Heart left ventricle (tissue), 16 donors: ENCODE results near the gene SORCS1. TPM values are rescaled to one million over a fixed set of nuclear protein-coding genes. Genes with fewer than 3 reads are reported as not detected.
"Not testable (repeated sequence)": the region's sequence is repeated elsewhere in the genome, so short reads cannot be mapped to it uniquely, and the experiment has no call there.

ENCODE experiments used
- ATAC-seq, 4 donors: fragments of 200-7000 bp; cut with Tn5 transposase; one replicate each; pipeline ENCODE4 v1.9.1; 2020 to 2022; ENCODE audit warnings: moderate library complexity in 4 of 4, mild to moderate bottlenecking in 3 of 4, moderate number of reproducible peaks in 1 of 4
- DNase-seq, 5 donors: peaks; one replicate each; pipeline ENCODE4 v3.0.0-alpha.2; 2020
- H3K27ac ChIP-seq, 12 donors: fragments of 200-600 bp; sonication (generic) in 4 of 12; one replicate each; pipeline versions ENCODE4 v1.5.0 to v1.8.0; 2016 to 2022; ENCODE audit warnings: mild to moderate bottlenecking in 2 of 12
- H3K27me3 ChIP-seq, 9 donors: fragments of 200-600 bp; sonication (generic) in 2 of 9; one replicate each; pipeline versions ENCODE4 v1.5.1 to v1.8.0; 2016 to 2022; ENCODE audit warnings: mild to moderate bottlenecking in 3 of 9
- H3K36me3 ChIP-seq, 9 donors: fragments of 200-600 bp; sonication (generic) in 2 of 9; one replicate each; pipeline versions ENCODE4 v1.5.0 to v1.8.0; 2018 to 2022; ENCODE audit warnings: mild to moderate bottlenecking in 2 of 9
- H3K4me1 ChIP-seq, 12 donors: fragments of 200-600 bp; sonication (generic) in 4 of 12; one replicate each; pipeline versions ENCODE4 v1.5.0 to v1.8.0; 2016 to 2022; ENCODE audit warnings: mild to moderate bottlenecking in 3 of 12
- H3K4me3 ChIP-seq, 12 donors: fragments of 200-600 bp; sonication (generic) in 4 of 12; one replicate each; pipeline versions ENCODE4 v1.5.0 to v1.8.0; 2017 to 2022; ENCODE audit warnings: mild to moderate bottlenecking in 9 of 12, moderate library complexity in 4 of 12
- H3K9me3 ChIP-seq, 12 donors: fragments of 200-600 bp; sonication (generic) in 4 of 12; one replicate each; pipeline versions ENCODE4 v1.5.0 to v1.8.0; 2016 to 2022; ENCODE audit warnings: mild to moderate bottlenecking in 1 of 12
- POLR2A ChIP-seq, 2 donors: fragments of 450-650 bp; IDR thresholded peaks; one replicate each; pipeline ENCODE4 v1.6.1; 2017; ENCODE audit warnings: antibody characterized with exemption in 2 of 2, mild to moderate bottlenecking in 2 of 2, moderate library complexity in 2 of 2
- WGBS, 4 donors: extraction: QIAGEN DNeasy Blood & Tissue Kit in 2 of 4; methylation state at CpG; one replicate each; pipeline versions ENCODE4 v1.1.5 to v1.1.7; 2013 to 2018; 5-methylcytosine and 5-hydroxymethylcytosine counted together
- intact Hi-C, 10 donors: fragments of 100-400 bp; cut with DNase I; formaldehyde crosslinking; loops; one replicate each; pipeline versions ENCODE4 v1.11.1 to v1.14.2; 2022
- polyA plus RNA-seq, 2 donors: library from polyadenylated mRNA; stranded (reverse); fragments of 200-250 nt; gene quantifications; one replicate each; pipeline ENCODE4 v1.2.3, GENCODE V29; 2013
- total RNA-seq, 9 donors: library from RNA; depleted of rRNA in 2 of 9; stranded (reverse); fragments of >200 nt in 2 of 9; fragmentation: NEBNext Ultra II Directional in 3 of 9; extraction: Animal tissue kit (Norgen Biotek cat#: 25700) in 3 of 9; gene quantifications; one replicate each; pipeline versions ENCODE4 v1.1.0 to v1.2.4, GENCODE V29; 2016 to 2023
- TF ChIP-seq, protein P1 (sequence below), 12 donors: fragments of 200-600 bp; sonication (generic) in 4 of 12; IDR thresholded peaks; one replicate each; pipeline versions ENCODE4 v1.5.0 to v1.8.0; 2018 to 2022; ENCODE audit warnings: antibody characterized with exemption in 12 of 12, mild to moderate bottlenecking in 5 of 12
- donor health status: ischemic (EF 13 %, LVEDD 7.1; RV severe dilation, severe dysfunction).
- donor health status: healthy with polysubstance abuse.
- donor health status: DM: no; HTN: yes; CAD: no.
- donor health status: DM: no; HTN: no; CAD: no.
- donor health status: ischemic (EF 25% LVEDD 6.9; RV normal size, moderate dysfunction).
- donor health status: ischemic (EF 25% LVEDD 5.7; RV mildly dilated, moderate dysfunction).
- donor health status: healthy.
- donor health status: DM: yes; HTN: yes; CAD: no.
- donor health status: ischemic (EF 35%, LVEDD 5.7; RV mildly dilated, moderate dysfunction).
- donor health status: nonischemic (EF 11% LVEDD 7.7; RV severe dilation, severe dysfunction).
- donor health status: DM: yes; HTN: yes; CAD: no.
- donor health status: PGD.
- donor health status: ischemic (EF 29% LVEDD 5.4; RV normal size, mild dysfunction).
- donor health status: nonischemic (EF 23%, LVEDD 6.1; RV moderate dilation, normal function).

SORCS1 gene
- total and polyA plus RNA-seq, 11 donors = 0.23 to 5.7 (median 1.1) TPM

DNA sequence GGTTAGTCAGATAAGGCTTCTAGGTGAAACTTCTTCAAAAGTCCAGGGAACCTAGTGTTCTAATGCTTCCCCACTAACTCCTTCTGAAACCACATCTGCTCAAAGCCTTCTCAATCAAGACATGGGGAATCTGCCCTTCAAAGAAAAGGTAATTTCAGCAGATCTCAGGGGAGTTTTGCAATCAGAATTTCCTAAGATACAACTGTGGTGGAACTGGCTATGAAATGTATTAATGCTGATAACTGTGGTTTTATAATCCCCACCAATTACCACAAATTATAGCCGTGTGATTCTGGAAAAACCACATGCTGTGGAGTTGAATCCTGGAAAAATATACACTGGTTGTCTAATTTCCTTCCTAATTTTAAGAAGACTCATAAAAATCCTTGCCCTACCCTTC, 233.8 kb downstream of the SORCS1 start:
- Histone ChIP-seq H3K4me3 (no peak overlapping the region), H3K4me1 (peaks cover 0 to 24% (median 0%) of the 10 kb centered on the region in 12 donors), H3K9me3 (no peaks in the 10 kb centered on the region), H3K27ac (no peak overlapping the region), H3K27me3 (no peaks in the 10 kb centered on the region), H3K36me3 (no peaks in the 10 kb centered on the region)
- intact Hi-C loops = no loop called here
- DNase-seq = no peak
- no peak for TF ChIP-seq POLR2A (IDR thresholded peaks at IDR 0.05)
- TF ChIP-seq, protein P1, sequence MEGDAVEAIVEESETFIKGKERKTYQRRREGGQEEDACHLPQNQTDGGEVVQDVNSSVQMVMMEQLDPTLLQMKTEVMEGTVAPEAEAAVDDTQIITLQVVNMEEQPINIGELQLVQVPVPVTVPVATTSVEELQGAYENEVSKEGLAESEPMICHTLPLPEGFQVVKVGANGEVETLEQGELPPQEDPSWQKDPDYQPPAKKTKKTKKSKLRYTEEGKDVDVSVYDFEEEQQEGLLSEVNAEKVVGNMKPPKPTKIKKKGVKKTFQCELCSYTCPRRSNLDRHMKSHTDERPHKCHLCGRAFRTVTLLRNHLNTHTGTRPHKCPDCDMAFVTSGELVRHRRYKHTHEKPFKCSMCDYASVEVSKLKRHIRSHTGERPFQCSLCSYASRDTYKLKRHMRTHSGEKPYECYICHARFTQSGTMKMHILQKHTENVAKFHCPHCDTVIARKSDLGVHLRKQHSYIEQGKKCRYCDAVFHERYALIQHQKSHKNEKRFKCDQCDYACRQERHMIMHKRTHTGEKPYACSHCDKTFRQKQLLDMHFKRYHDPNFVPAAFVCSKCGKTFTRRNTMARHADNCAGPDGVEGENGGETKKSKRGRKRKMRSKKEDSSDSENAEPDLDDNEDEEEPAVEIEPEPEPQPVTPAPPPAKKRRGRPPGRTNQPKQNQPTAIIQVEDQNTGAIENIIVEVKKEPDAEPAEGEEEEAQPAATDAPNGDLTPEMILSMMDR (IDR thresholded peaks at IDR 0.05) = no peak
- 57 to 71% (median 65%) methylated on average over 1 of the region's 1 CpG for WGBS, 4 donors
- no peak for ATAC-seq

DNA sequence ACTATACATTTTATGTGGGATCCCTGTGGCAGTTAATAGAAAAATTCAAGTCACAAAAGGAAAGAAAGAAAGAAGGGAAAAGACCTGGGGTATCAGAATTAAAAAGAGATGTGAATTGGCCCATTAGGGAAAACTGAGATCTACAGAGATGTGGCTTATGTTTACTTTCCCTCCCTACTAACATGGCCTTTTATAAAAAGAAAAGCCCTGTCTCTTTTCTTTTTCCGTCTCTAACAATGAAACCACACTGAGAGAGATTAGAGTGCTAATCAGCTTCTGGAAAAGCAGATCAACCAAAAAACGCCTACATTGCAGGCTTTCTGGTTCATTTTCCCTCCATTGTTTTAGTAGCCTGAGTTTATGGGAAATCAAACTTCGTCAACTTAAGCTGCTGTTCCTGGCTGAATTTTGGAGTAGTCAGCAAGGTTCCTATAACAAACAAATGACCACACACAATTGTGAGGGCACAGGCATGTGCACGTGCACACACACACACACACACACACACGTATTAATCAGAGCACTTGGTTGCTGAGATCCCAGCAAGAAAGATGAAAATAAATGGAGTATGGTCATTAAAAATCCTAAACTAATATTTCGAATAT, 235.1 kb downstream of the SORCS1 start:
- 75 to 80% (median 77%) methylated on average over 6 of the region's 6 CpGs for WGBS, 4 donors
- Histone ChIP-seq H3K4me1 (peaks cover 0 to 13% (median 0%) of the 10 kb centered on the region in 12 donors), H3K36me3 (no peaks in the 10 kb centered on the region), H3K27ac (no peak overlapping the region), H3K9me3 (no peaks in the 10 kb centered on the region), H3K27me3 (no peaks in the 10 kb centered on the region), H3K4me3 (no peak overlapping the region)
- DNase-seq = no peak
- ATAC-seq = no peak
- TF ChIP-seq, protein P1 (IDR thresholded peaks at IDR 0.05) = no peak
- TF ChIP-seq POLR2A (IDR thresholded peaks at IDR 0.05) = no peak
- intact Hi-C loops = no loop called here

DNA sequence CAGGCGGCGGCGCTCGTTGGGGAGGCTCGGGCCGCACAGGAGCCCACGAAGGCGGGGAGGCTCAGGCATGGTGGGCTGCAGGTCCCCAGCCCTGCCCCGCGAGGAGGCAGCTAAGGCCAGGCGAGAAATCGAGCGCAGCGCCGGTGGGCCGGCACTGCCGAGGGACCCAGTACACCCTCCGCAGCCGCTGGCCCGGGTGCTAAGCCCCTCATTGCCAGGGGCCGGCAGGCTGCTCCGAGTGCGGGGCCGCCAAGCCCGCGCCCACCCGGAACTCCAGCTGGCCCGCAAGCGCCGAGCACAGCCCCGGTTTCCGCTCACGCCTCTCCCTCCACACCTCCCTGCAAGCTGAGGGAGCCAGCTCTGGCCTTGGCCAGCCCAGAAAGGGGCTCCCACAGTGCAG, 236.4 kb downstream of the SORCS1 start:
- 91 to 95% (median 94%) methylated on average over 6 to 33 of the region's 33 CpGs for WGBS, 4 donors

DNA sequence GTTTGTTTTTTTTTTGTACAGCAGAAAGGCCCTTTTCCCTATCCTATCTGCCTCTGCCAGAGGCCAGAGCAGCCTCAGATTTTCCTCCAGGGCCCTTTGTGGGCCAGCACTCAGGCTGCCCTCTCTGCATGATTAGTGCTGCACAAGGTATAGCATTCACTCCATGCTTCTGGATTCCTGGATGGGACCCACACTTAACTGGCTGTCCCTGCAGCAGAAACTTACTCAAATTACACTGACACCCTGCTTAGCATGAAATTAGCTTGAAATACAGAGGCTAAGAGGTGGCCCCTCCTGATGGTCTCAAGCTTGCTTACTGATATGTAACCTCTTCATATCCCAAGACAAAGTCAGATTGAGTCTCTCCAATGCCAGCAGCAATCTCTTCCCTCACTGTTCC, 239.3 kb downstream of the SORCS1 start:
- intact Hi-C loops = no loop called here
- no peaks in the 10 kb centered on the region for H3K36me3 ChIP-seq
- H3K4me3 ChIP-seq = no peak overlapping the region
- no peak overlapping the region for H3K27ac ChIP-seq
- H3K4me1 ChIP-seq = no peaks in the 10 kb centered on the region
- H3K27me3 ChIP-seq = no peaks in the 10 kb centered on the region
- no peaks in the 10 kb centered on the region for H3K9me3 ChIP-seq
- TF ChIP-seq, protein P1 (IDR thresholded peaks at IDR 0.05) = no peak
- no peak for TF ChIP-seq POLR2A (IDR thresholded peaks at IDR 0.05)
- no peak for ATAC-seq
- no peak for DNase-seq

More for the DNA sequence above, 236.4 kb downstream of the SORCS1 start:
- H3K36me3 ChIP-seq, H3K27ac ChIP-seq, DNase-seq, H3K4me3 ChIP-seq, intact Hi-C loops, H3K27me3 ChIP-seq, ATAC-seq, H3K9me3 ChIP-seq: not testable (repeated sequence)
- peaks cover 0 to 13% (median 0%) of the 10 kb centered on the region in 12 donors for H3K4me1 ChIP-seq

DNA sequence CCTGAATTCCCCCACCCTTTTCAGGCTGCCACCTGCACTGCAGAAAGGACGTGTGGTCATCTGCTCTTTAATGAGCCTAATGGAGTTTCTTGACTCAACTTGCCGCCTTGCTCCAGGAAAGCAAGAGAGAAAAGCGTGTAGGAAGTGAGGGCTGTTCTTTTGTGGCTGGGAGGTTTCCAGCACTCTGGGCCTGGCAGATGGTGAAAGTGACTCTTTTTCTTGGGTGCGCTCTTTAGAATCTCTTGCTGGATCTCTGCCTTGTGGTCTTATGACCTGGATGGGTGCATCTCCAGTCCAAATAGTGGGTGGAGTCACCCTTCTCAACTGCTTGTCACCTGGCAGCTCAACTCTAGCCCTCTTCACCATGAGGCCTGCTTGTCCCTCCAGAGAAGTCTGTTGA, 244.0 kb downstream of the SORCS1 start:
- no peak for ATAC-seq
- Histone ChIP-seq H3K9me3 (no peaks in the 10 kb centered on the region), H3K27me3 (no peaks in the 10 kb centered on the region), H3K36me3 (no peaks in the 10 kb centered on the region), H3K4me3 (no peak overlapping the region), H3K27ac (no peak overlapping the region), H3K4me1 (peaks cover 0 to 15% (median 0%) of the 10 kb centered on the region in 12 donors)
- 85 to 88% (median 87%) methylated on average over 4 of the region's 4 CpGs for WGBS, 4 donors
- TF ChIP-seq, protein P1 (IDR thresholded peaks at IDR 0.05) = no peak
- no peak for DNase-seq
- intact Hi-C loops = no loop called here
